ENCODE measurements around the gene GAA. TPM values are rescaled to one million over a fixed set of nuclear protein-coding genes. Genes with fewer than 3 reads are reported as not detected.

Gene GAA
- total RNA-seq, 1 donor from 2014 or later = 143 TPM

- DNase-seq = no peak
- Histone ChIP-seq H3K9me3 (no peaks in the 10 kb centered on the region), H3K36me3 (no peaks in the 10 kb centered on the region), H3K27ac (no peak overlapping the region), H3K27me3 (ENCODE audit: low read depth) (no peaks in the 10 kb centered on the region), H3K4me1 (peaks cover 38% of the 10 kb centered on the region), H3K4me3 (no peak overlapping the region)
- TF ChIP-seq, protein P1, sequence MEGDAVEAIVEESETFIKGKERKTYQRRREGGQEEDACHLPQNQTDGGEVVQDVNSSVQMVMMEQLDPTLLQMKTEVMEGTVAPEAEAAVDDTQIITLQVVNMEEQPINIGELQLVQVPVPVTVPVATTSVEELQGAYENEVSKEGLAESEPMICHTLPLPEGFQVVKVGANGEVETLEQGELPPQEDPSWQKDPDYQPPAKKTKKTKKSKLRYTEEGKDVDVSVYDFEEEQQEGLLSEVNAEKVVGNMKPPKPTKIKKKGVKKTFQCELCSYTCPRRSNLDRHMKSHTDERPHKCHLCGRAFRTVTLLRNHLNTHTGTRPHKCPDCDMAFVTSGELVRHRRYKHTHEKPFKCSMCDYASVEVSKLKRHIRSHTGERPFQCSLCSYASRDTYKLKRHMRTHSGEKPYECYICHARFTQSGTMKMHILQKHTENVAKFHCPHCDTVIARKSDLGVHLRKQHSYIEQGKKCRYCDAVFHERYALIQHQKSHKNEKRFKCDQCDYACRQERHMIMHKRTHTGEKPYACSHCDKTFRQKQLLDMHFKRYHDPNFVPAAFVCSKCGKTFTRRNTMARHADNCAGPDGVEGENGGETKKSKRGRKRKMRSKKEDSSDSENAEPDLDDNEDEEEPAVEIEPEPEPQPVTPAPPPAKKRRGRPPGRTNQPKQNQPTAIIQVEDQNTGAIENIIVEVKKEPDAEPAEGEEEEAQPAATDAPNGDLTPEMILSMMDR (IDR thresholded peaks at IDR 0.05) = no peak
- no peak for ATAC-seq
- intact Hi-C loops (cut with DNase I) = no loop called here
Measured at GRCh38 chr17:80067393-80067986, 33.9 kb upstream of the GAA start.

GRCh38 chr17:80068301-80069222, 32.8 kb upstream of the GAA start:
- ATAC-seq (peak; percentile 28 to 33), DNase-seq (no peak)
- intact Hi-C loops (cut with DNase I) = no loop called here
- H3K9me3 ChIP-seq = no peaks in the 10 kb centered on the region
- H3K4me1 ChIP-seq = peaks cover 38% of the 10 kb centered on the region
- no peaks in the 10 kb centered on the region for H3K36me3 ChIP-seq
- peak overlapping the region; percentile 92 for H3K27ac ChIP-seq
- H3K27me3 ChIP-seq (ENCODE audit: low read depth) = no peaks in the 10 kb centered on the region
- H3K4me3 ChIP-seq = no peak overlapping the region
- TF ChIP-seq, protein P1 (IDR thresholded peaks at IDR 0.05) = no peak

DNA sequence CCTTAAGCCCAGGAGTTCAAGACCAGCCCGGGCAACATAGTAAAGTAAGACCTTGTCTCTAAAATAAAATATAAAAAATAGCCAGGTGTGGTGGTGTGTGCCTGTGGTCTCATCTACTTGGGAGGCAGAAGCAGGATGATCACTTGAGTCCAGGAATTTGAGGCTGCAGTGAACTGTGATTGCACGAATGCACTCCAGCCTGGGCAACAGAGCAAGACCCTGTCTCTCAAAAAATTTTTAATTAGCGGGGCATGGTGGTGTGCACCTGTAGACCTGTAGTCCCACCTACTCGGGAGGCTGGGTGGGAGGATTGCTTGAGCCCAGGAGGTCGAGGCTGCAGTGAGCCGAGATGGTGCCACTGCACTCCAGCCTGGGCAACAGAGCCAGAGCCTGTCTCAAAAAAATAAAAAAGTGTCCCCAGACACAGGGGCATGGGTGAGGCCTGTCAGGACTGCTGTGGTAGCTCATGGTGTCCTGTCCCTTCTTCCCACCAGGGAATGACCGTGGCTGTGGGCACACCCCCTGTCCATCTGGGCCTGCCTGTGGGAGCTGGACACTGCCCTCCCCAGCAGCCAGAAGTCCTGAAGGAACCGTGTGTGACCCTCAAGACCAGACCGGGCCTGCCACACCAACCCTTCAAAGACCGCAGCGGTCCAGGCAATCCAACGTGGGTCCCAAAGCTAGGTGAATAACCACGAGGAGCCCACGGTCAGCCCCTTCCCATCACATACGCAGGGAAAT, 30.8 kb upstream of the GAA start:
- intact Hi-C loops (cut with DNase I) = no loop called here
- no peak for DNase-seq
- Histone ChIP-seq H3K4me1 (peaks cover 31% of the 10 kb centered on the region), H3K36me3 (no peaks in the 10 kb centered on the region), H3K27me3 (ENCODE audit: low read depth) (no peaks in the 10 kb centered on the region), H3K9me3 (no peaks in the 10 kb centered on the region), H3K27ac (peak overlapping the region; percentile 92), H3K4me3 (peak overlapping the region; percentile 50)
- TF ChIP-seq, protein P1 (IDR thresholded peaks at IDR 0.05) = no peak
- ATAC-seq = peak; percentile 47 to 55

GRCh38 chr17:80071116-80071841, 30.1 kb upstream of the GAA start:
- TF ChIP-seq, protein P1 (IDR thresholded peaks at IDR 0.05) = no peak
- peak; percentile 60 to 66 for ATAC-seq
- H3K27me3 ChIP-seq (ENCODE audit: low read depth) = no peaks in the 10 kb centered on the region
- peak overlapping the region; percentile 92 for H3K27ac ChIP-seq
- DNase-seq = no peak
- intact Hi-C loops (cut with DNase I) = no loop called here
- peak overlapping the region; percentile 50 for H3K4me3 ChIP-seq
- H3K4me1 ChIP-seq = peaks cover 31% of the 10 kb centered on the region
- no peaks in the 10 kb centered on the region for H3K36me3 ChIP-seq
- H3K9me3 ChIP-seq = no peaks in the 10 kb centered on the region

- DNase-seq = no peak
- no peaks in the 10 kb centered on the region for H3K27me3 ChIP-seq (ENCODE audit: low read depth)
- intact Hi-C loops (cut with DNase I) = no loop called here
- ATAC-seq = no peak
- peaks cover 31% of the 10 kb centered on the region for H3K4me1 ChIP-seq
- H3K9me3 ChIP-seq = no peaks in the 10 kb centered on the region
- no peaks in the 10 kb centered on the region for H3K36me3 ChIP-seq
- TF ChIP-seq, protein P1 (IDR thresholded peaks at IDR 0.05) = no peak
- H3K4me3 ChIP-seq = no peak overlapping the region
- no peak overlapping the region for H3K27ac ChIP-seq
Measured at GRCh38 chr17:80072410-80072809, 29.0 kb upstream of the GAA start.
